HG03469 (cell line): ENCODE data around the gene KIR3DL3.
"Not testable (repeated sequence)": the region's sequence is repeated elsewhere in the genome, so short reads cannot be mapped to it uniquely, and the experiment has no call there.

Experiments used
- ATAC-seq: cut with Tn5 transposase; IDR thresholded peaks from one replicate; pipeline ENCODE4 v1.9.1; 2021; ENCODE audit warnings: mild to moderate bottlenecking, moderate library complexity, moderate number of reproducible peaks; ENCODE audit not compliant: unreplicated experiment

Gene KIR3DL3

DNA sequence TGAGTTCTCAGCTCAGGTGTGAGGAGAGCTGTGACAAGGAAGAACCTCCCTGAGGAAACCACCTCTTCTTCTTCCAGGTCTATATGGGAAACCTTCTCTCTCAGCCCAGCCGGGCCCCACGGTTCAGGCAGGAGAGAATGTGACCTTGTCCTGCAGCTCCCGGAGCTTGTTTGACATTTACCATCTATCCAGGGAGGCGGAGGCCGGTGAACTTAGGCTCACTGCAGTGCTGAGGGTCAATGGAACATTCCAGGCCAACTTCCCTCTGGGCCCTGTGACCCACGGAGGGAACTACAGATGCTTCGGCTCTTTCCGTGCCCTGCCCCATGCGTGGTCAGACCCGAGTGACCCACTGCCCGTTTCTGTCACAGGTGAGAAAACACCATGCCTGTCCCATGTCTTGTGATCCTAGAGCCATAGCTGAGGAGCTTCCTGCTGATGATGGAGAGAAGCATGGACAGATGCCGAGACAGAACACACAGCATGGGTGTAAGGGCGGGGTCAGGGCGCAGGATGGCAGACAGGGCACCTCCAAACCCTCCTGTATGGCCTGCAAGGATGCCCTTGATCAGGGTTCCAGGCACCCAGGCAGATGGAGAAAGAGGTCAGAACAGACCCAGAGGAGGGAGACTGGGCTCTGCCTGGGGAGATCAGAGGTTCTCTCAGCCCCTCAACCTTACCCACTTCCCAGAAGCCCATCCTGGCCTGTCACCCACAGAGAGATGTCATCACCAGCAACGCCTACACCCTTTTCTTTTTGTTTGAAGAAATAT, 5.4 kb downstream of the KIR3DL3 start:
- no peak for ATAC-seq

GRCh38 chr19:54731191-54731590, 6.9 kb downstream of the KIR3DL3 start:
- no peak for ATAC-seq

DNA sequence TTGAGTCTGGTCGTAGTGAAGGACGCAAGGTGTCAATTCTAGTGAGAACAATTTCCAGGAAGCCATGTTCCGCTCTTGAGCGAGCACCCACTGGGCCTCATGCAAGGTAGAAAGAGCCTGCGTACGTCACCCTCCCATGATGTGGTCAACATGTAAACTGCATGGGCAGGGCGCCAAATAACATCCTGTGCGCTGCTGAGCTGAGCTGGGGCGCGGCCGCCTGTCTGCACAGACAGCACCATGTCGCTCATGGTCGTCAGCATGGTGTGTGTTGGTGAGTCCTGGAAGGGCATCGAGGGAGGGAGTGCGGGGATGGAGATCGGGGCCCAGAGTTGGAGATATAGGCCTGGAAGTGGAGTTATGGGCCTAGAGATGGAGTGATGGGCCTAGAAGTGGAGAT, 14.1 kb downstream of the KIR3DL3 start, which contains the start of gene KIR2DL3:
Gene KIR2DL3 (plus strand): TSS at position 208 of the 400 bp plus-strand sequence. CDS start 33 bp downstream, at position 241.
- not testable (repeated sequence) for ATAC-seq

DNA sequence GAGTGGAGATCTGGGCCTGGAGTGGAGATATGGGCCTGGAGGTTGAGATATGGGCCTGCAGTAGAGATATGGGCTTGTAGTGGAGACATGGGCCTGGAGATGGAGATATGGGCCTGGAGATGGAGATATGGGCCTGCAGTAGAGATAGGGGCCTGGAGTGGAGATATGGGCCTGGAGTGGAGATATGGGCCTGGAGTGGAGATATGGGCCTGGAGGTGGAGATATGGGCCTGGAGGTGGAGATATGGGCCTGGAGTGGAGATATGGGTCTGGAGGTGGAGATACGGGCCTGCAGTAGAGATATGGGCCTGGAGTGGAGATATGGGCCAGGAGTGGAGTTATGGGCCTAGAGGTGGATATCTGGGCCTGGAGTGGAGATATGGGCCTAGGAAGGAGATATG, 14.5 kb downstream of the KIR3DL3 start:
- no peak for ATAC-seq

DNA sequence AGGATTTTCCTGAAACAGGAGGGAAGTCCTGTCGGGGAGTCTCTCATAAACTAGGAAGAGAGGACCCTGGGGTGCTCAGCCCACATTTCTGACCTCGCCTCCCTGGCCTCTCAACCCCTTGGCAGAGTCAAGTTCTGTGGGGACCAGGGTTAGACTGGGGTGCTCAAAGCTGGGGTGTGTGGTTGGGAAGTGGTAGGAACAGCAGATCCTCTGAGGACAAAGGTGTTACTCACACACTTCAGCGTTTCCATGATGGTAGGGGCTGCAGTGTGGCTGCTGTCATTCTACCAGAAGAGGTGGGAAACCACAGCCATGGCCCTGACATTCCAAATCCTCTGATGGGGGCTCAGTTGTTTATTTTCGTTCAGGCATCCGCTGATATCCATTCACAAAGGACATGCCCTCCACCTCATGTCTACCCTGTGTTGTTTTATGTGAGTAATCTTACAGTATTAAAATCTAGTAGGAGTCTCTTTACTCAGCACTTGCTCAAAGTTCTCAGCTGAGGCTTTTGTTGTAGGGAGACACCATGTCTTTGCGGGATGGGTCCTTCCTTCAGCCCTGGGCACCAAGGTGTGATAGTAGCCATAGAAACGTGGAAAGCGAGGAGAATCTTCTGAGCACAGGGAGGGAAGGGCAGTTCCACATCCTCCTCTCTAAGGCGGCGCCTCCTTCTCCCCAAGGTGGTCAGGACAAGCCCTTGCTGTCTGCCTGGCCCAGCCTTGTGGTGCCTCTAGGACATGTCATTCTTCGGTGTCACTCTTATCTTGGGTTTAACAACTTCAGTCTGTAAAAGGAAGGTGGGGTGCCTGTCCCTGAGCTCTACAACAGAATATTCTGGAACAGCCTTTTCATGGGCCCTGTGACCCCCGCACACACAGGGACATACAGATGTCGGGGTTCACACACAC, 15.6 kb downstream of the KIR3DL3 start:
- no peak for ATAC-seq

- ATAC-seq = not testable (repeated sequence)
Measured at GRCh38 chr19:54741950-54742349, 17.7 kb downstream of the KIR3DL3 start.

GRCh38 chr19:54744080-54744479, 19.8 kb downstream of the KIR3DL3 start:
- ATAC-seq = not testable (repeated sequence)

- not testable (repeated sequence) for ATAC-seq
Measured at GRCh38 chr19:54747614-54748322, 23.5 kb downstream of the KIR3DL3 start.

GRCh38 chr19:54750276-54750675, 26.0 kb downstream of the KIR3DL3 start:
- not testable (repeated sequence) for ATAC-seq

DNA sequence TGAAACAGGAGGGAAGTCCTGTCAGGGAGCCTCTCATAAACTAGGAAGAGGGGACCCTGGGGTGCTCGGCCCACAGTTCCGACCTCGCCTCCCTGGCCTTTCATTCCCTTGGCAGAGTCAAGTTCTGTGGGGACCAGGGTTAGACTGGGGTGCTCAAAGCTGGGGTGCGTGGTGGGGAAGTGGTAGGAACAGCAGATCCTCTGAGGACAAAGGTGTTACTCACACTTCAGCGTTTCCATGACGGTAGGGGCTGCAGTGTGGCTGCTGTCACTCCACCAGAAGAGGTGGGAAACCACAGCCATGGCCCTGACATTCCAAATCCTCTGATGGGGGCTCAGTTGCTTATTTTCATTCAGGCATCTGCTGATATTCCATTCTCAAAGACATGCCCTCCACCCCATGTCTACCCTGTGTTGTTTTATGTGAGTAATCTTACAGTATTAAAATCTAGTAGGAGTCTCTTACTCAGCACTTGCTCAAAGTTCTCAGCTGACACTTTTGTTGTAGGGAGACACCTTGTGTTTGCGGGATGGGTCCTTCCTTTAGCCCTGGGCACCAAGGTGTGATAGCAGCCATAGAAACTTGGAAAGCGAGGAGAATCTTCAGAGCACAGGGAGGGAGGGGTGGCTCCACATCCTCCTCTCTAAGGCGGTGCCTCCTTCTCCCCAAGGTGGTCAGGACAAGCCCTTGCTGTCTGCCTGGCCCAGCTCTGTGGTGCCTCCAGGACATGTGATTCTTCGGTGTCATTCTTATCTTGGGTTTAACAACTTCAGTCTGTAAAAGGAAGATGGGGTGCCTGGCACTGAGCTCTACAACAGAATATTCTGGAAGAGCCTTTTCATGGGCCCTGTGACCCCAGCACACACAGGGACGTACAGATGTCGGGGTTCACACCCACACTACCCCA, 32.2 kb downstream of the KIR3DL3 start:
- not testable (repeated sequence) for ATAC-seq

GRCh38 chr19:54758577-54758976, 34.3 kb downstream of the KIR3DL3 start:
- ATAC-seq = not testable (repeated sequence)

DNA sequence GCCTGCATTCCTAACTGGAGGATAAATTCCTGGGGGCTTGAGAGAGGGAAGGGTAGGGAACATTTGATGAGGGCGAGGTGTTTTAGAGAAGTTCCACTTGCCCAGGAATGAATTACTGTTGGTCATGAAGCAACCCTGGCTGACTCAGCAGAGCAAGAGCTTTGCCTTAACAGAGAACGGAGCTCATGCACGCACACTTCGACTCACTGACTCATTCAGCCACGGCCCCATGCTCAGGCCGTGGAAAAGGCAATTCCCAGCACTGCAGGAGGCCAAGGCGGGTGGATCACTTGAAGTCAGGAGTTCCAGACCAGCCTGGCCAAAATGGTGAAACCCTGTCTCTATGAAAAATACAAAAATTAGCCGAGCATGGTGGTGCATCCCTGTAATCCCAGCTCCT, 40.0 kb downstream of the KIR3DL3 start:
- ATAC-seq = not testable (repeated sequence)

GRCh38 chr19:54766464-54766863, 42.2 kb downstream of the KIR3DL3 start:
- ATAC-seq = not testable (repeated sequence)

- ATAC-seq = not testable (repeated sequence)
Measured at GRCh38 chr19:54769646-54770045, 45.4 kb downstream of the KIR3DL3 start, which contains the start of gene KIR2DL1. Gene KIR2DL1 (plus strand): TSS chr19:54769793. CDS start chr19:54769851, 58 bp downstream.

DNA sequence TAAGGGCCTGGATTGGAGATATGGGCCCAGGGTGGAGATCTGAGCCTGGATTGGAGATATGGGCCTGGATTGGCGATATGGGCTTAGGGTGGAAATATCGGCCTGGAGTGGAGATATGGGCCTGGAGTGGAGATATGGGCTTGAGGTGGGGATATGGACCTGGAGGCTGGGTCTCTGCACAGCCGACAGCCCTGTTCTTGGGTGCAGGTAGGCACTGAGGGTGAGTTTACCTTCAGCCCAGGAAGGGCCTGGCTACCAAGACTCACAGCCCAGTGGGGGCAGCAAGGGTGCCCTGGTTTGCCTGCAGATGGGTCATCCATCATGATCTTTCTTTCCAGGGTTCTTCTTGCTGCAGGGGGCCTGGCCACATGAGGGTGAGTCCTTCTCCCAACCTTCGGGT, 46.3 kb downstream of the KIR3DL3 start:
- ATAC-seq = not testable (repeated sequence)

- ATAC-seq = not testable (repeated sequence)
Measured at GRCh38 chr19:54771018-54771960, 47.0 kb downstream of the KIR3DL3 start.

DNA sequence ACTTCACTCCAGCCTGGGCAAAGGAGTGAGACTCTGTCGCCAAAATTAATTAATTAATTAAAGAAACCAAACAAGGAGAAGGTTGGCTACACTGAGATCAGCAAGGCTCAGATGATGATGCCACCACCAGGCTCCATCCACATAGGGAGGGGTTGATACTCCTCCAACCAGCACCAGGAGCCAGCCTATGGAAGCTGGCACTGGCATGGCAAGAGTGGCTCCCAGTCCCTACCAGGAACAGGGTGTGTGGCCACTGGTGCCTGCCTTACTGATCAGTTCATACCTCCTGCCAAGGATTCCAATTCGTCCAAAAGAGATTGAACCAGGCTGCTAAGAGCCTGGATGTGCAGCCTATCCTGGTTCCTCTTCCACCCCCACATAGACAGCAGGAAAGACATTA, 48.4 kb downstream of the KIR3DL3 start:
- not testable (repeated sequence) for ATAC-seq

DNA sequence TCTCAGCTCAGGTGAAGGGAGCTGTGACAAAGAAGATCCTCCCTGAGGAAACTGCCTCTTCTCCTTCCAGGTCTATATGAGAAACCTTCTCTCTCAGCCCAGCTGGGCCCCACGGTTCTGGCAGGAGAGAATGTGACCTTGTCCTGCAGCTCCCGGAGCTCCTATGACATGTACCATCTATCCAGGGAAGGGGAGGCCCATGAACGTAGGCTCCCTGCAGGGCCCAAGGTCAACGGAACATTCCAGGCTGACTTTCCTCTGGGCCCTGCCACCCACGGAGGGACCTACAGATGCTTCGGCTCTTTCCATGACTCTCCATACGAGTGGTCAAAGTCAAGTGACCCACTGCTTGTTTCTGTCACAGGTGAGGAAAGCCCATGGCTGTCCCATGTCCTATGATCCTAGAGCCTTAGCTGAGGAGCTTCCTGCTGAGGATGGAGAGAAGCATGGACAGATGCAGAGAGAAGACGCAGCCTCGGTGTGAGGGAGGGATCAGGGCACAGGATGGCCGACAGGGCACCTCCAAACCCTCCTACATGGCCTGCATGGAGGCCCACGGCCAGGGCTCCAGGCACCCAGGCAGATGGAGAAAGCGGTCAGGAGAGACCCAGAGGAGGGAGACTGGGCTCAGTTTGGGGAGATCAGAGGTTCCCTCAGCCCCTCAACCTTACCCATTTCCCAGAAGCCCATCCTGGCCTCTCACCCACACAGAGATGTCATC, 51.0 kb downstream of the KIR3DL3 start:
- ATAC-seq = not testable (repeated sequence)
